ENCODE results near the gene MBD6.
A peak's percentile ranks its signal among the peaks of the same experiment; 100 is the strongest.

DNA sequence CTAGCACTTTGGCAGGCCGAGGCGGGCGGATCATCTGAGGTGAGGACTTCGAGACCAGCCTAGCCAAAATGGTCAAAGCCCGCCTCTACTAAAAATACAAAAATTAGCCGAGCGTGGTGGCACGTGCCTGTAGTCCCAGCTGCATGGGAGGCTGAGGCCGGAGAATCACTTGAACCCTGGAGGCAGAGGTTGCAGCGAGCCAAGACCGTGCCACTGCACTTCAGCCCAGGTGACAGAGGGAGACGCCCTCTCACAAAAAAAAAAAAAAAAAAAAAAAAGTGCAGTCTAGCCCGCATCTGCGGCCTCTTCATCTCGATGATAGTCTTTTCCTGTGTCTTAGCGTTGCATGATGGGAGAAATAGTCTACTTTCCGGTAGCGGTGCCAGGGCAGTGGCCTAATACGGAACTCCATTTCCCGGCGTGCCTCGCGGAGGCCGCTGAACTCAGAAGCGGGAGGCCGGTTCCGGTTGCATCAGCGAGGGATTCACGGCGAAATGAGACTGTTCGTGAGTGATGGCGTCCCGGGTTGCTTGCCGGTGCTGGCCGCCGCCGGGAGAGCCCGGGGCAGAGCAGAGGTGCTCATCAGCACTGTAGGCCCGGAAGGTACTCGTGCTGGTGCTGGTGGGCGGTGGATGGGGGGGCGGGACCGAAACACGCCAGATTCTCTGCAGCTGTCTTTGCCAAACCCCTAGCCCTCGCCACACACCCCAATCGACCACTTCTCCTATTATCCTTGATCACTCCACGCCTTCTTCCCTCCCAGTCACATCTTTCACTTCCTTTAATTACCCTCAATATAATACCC is 34.8 kb upstream of the MBD6 start, which contains the start of gene MARS1:
- TF ChIP-seq, protein P1, sequence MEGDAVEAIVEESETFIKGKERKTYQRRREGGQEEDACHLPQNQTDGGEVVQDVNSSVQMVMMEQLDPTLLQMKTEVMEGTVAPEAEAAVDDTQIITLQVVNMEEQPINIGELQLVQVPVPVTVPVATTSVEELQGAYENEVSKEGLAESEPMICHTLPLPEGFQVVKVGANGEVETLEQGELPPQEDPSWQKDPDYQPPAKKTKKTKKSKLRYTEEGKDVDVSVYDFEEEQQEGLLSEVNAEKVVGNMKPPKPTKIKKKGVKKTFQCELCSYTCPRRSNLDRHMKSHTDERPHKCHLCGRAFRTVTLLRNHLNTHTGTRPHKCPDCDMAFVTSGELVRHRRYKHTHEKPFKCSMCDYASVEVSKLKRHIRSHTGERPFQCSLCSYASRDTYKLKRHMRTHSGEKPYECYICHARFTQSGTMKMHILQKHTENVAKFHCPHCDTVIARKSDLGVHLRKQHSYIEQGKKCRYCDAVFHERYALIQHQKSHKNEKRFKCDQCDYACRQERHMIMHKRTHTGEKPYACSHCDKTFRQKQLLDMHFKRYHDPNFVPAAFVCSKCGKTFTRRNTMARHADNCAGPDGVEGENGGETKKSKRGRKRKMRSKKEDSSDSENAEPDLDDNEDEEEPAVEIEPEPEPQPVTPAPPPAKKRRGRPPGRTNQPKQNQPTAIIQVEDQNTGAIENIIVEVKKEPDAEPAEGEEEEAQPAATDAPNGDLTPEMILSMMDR (IDR thresholded peaks at IDR 0.05) = peak in 3 of 4 experiments; percentile 19 to 36 (median 33)
- TF ChIP-seq POLR2A (IDR thresholded peaks at IDR 0.05) = peak in 1 of 2 donors; percentile 59

Measured in uterus (tissue), 2 donors.